Hematopoietic multipotent progenitor cell (in vitro differentiated cells): ENCODE measurements around the gene ASTN2. TPM values are rescaled to one million over a fixed set of nuclear protein-coding genes. Genes with fewer than 3 reads are reported as not detected.

Source experiments
- DNase-seq, 3 donors: peaks; one replicate each; pipeline ENCODE4 v3.0.0-alpha.2; 2011 to 2015; ENCODE audit warnings: low read depth in 2 of 3, low spot score in 2 of 3
- total RNA-seq: library from RNA; depleted of rRNA; stranded (reverse); fragments of >200 nt; gene quantifications from one replicate; pipeline ENCODE4 v1.2.3, GENCODE V29; 2012

ASTN2 gene
- total RNA-seq, 1 donor = 1.3 TPM

- DNase-seq = no peak
Measured at GRCh38 chr9:117030254-117030768, 384.5 kb downstream of the ASTN2 start.

GRCh38 chr9:117029341-117029740 lies 385.5 kb downstream of the ASTN2 start:
- DNase-seq = no peak

GRCh38 chr9:117028103-117028858 lies 386.6 kb downstream of the ASTN2 start:
- no peak for DNase-seq

- DNase-seq = no peak
Measured at GRCh38 chr9:117021906-117022305, 393.0 kb downstream of the ASTN2 start.

- DNase-seq = no peak
Measured at GRCh38 chr9:117018966-117019617, 395.8 kb downstream of the ASTN2 start.

GRCh38 chr9:117017414-117017985 lies 397.4 kb downstream of the ASTN2 start:
- no peak for DNase-seq

GRCh38 chr9:117014061-117014460 lies 400.8 kb downstream of the ASTN2 start:
- DNase-seq = no peak

GRCh38 chr9:117013440-117013995 lies 401.3 kb downstream of the ASTN2 start:
- DNase-seq = no peak

GRCh38 chr9:117010061-117010460 lies 404.8 kb downstream of the ASTN2 start:
- no peak for DNase-seq

GRCh38 chr9:117008876-117009275 lies 406.0 kb downstream of the ASTN2 start:
- DNase-seq = no peak

- DNase-seq = no peak
Measured at GRCh38 chr9:117008461-117008860, 406.4 kb downstream of the ASTN2 start.

- no peak for DNase-seq
Measured at GRCh38 chr9:117002686-117003085, 412.2 kb downstream of the ASTN2 start.

- no peak for DNase-seq
Measured at GRCh38 chr9:117000834-117001233, 414.0 kb downstream of the ASTN2 start.

GRCh38 chr9:117000196-117000723 lies 414.6 kb downstream of the ASTN2 start:
- no peak for DNase-seq

- peak in 2 of 3 donors; percentile 39 to 72 for DNase-seq
Measured at GRCh38 chr9:116998305-116998704, 416.6 kb downstream of the ASTN2 start.

- DNase-seq = peak in 2 of 3 donors; percentile 63 to 82
Measured at GRCh38 chr9:116992865-116993264, 422.0 kb downstream of the ASTN2 start.

- no peak for DNase-seq
Measured at GRCh38 chr9:116991051-116991450, 423.8 kb downstream of the ASTN2 start.

- DNase-seq = no peak
Measured at GRCh38 chr9:116990592-116990991, 424.3 kb downstream of the ASTN2 start.

- peak in 2 of 3 donors; percentile 35 to 65 for DNase-seq
Measured at GRCh38 chr9:116987721-116988485, 427.0 kb downstream of the ASTN2 start.

- DNase-seq = no peak
Measured at GRCh38 chr9:116986015-116986414, 428.8 kb downstream of the ASTN2 start.
